Progenitor cell of endocrine pancreas (in vitro differentiated cells): ENCODE data around the gene DCAF17. TPM values are rescaled to one million over a fixed set of nuclear protein-coding genes. Genes with fewer than 3 reads are reported as not detected.

Experiments
- DNase-seq: peaks from one replicate; pipeline ENCODE4 v3.0.0; 2021; ENCODE audit warnings: low spot score; ENCODE audit not compliant: unreplicated experiment
- H3K27ac Mint-ChIP-seq: 2 replicates; pipeline ENCODE4 v1.8.0; 2021; ENCODE audit warnings: mild to moderate bottlenecking, moderate library complexity, mixed read lengths
- H3K27me3 Mint-ChIP-seq: 2 replicates; pipeline ENCODE4 v1.8.0; 2021; ENCODE audit warnings: mixed read lengths
- H3K36me3 Mint-ChIP-seq: 2 replicates; pipeline ENCODE4 v1.8.0; 2022; ENCODE audit warnings: mixed read lengths; ENCODE audit not compliant: insufficient read depth
- H3K4me1 Mint-ChIP-seq: 2 replicates; pipeline ENCODE4 v1.8.0; 2021; ENCODE audit warnings: low read depth, mixed read lengths
- H3K4me3 Mint-ChIP-seq: 2 replicates; pipeline ENCODE4 v1.8.0; 2021; ENCODE audit warnings: low read depth, mild to moderate bottlenecking, moderate library complexity, mixed read lengths
- H3K9me3 Mint-ChIP-seq: 2 replicates; pipeline ENCODE4 v1.8.0; 2021; ENCODE audit warnings: low read depth, mixed read lengths
- CTCF ChIP-seq: fragments of 200-600 bp; sonication (generic); IDR thresholded peaks from one replicate; pipeline ENCODE4 v1.5.0; 2021; ENCODE audit warnings: antibody characterized with exemption, mild to moderate bottlenecking; ENCODE audit not compliant: unreplicated experiment
- total RNA-seq: library from RNA; stranded (reverse); gene quantifications from 2 replicates; pipeline ENCODE4 v1.2.1, GENCODE V29; 2021

Gene DCAF17
- total RNA-seq, 1 donor from 2014 or later = 25.8 TPM

GRCh38 chr2:171469176-171469575, 35.1 kb downstream of the DCAF17 start:
- no peaks in the 10 kb centered on the region for H3K9me3 Mint-ChIP-seq
- H3K4me1 Mint-ChIP-seq = no peaks in the 10 kb centered on the region
- TF ChIP-seq CTCF = no peak
- no peak for DNase-seq
- peaks cover 19% of the 10 kb centered on the region for H3K36me3 Mint-ChIP-seq
- no peak overlapping the region for H3K27ac Mint-ChIP-seq
- no peaks in the 10 kb centered on the region for H3K27me3 Mint-ChIP-seq
- no peak overlapping the region for H3K4me3 Mint-ChIP-seq

GRCh38 chr2:171470129-171470528, 36.1 kb downstream of the DCAF17 start:
- no peaks in the 10 kb centered on the region for H3K27me3 Mint-ChIP-seq
- H3K9me3 Mint-ChIP-seq = no peaks in the 10 kb centered on the region
- TF ChIP-seq CTCF = no peak
- H3K36me3 Mint-ChIP-seq = peaks cover 26% of the 10 kb centered on the region
- H3K4me1 Mint-ChIP-seq = no peaks in the 10 kb centered on the region
- H3K4me3 Mint-ChIP-seq = no peak overlapping the region
- no peak for DNase-seq
- H3K27ac Mint-ChIP-seq = no peak overlapping the region

DNA sequence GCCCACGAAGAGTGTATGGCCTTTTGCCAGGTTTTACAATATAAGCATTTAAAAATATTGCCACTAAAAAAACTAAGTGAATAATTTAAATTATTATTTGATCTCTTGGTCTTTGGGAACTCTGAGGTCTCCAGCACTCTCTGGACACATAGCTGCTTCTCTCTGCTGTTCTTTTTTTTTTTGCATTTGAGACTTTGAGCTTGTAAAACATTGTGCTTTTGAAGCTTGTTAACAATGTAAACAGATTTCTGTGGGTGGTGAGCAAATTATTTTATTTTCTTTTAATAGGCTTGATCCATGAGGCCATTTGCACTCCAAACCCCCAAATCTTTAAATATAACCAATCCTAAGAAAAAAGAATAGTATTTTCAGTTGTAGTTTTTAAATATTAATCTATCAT, 42.0 kb downstream of the DCAF17 start:
- H3K27ac Mint-ChIP-seq = no peak overlapping the region
- H3K4me3 Mint-ChIP-seq = no peak overlapping the region
- peaks cover 21% of the 10 kb centered on the region for H3K36me3 Mint-ChIP-seq
- H3K4me1 Mint-ChIP-seq = no peaks in the 10 kb centered on the region
- no peak for TF ChIP-seq CTCF
- no peaks in the 10 kb centered on the region for H3K9me3 Mint-ChIP-seq
- H3K27me3 Mint-ChIP-seq = no peaks in the 10 kb centered on the region
- DNase-seq = no peak

- no peak overlapping the region for H3K4me3 Mint-ChIP-seq
- no peaks in the 10 kb centered on the region for H3K9me3 Mint-ChIP-seq
- H3K27ac Mint-ChIP-seq = no peak overlapping the region
- no peaks in the 10 kb centered on the region for H3K27me3 Mint-ChIP-seq
- H3K4me1 Mint-ChIP-seq = no peaks in the 10 kb centered on the region
- TF ChIP-seq CTCF = no peak
- DNase-seq = no peak
- H3K36me3 Mint-ChIP-seq = peaks cover 17% of the 10 kb centered on the region
Measured at GRCh38 chr2:171478345-171478744, 44.3 kb downstream of the DCAF17 start.

- no peak for TF ChIP-seq CTCF
- Mint-ChIP-seq H3K9me3 (no peaks in the 10 kb centered on the region), H3K36me3 (peaks cover 13% of the 10 kb centered on the region), H3K27me3 (no peaks in the 10 kb centered on the region), H3K4me3 (no peak overlapping the region), H3K4me1 (no peaks in the 10 kb centered on the region), H3K27ac (no peak overlapping the region)
- DNase-seq = no peak
Measured at GRCh38 chr2:171479154-171479814, 45.3 kb downstream of the DCAF17 start.
